ENCODE results near the gene XBP1. TPM values are rescaled to one million over a fixed set of nuclear protein-coding genes. Genes with fewer than 3 reads are reported as not detected.

The XBP1 gene
- total and polyA plus RNA-seq, 10 of the 15 experiments (the other 5 are each of a cell fraction or from before 2014, with no cell fraction given) = 44.5 to 313 (median 149) TPM

DNA sequence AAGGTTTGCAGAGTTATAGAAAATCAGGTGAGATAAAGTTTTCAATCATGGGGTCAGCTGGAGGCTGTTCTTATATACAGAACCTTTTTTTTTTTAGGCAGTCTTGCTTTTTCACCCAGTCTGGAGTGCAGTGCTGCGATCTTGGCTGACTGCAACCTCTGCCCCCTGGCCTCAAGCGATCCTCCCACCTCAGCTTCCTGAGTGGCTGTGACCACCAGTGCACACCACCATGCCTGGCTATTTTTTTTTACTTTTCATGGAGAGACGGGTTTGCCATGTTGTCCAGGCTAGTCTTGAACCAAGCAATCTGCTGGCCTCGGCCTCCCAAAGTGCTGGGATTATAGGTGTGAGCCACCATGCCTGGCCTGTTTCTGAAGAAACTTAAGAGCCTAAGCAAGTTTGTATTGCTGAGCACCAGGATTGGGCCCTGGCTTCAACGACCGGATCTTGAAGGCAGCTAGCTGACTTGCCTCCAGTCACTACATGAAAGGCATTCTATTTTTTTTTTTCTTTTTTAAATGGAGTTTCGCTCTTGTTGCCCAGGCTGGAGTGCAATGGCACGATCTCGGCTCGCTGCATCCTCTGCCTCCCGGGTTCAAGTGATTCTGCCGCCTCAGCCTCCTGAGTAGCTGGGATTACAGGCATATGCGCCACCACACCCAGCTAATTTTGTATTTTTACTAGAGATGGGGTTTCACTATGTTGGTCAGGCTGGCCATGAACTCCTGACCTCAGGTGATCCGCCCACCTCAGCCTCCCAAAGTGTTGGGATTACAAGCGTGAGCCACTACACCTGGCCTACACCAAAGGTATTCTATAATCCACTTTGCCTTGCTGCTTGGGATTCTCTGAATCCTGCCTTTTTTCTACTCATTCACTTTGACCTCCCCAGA is 7.6 kb downstream of the XBP1 start (continued):
- TF ChIP-seq ZNF24 (IDR thresholded peaks at IDR 0.05) (no peak), BHLHE40 (IDR thresholded peaks at IDR 0.05; ENCODE audit: borderline replicate concordance in 1 of 2, low read depth in 2 of 2, low read length in 1 of 2) (peak in 1 of 2 experiments; percentile 42; a peak in 2 of 4 replicates), NR2F1 (conservative IDR thresholded peaks at IDR 0.05) (peak; percentile 21)

DNA sequence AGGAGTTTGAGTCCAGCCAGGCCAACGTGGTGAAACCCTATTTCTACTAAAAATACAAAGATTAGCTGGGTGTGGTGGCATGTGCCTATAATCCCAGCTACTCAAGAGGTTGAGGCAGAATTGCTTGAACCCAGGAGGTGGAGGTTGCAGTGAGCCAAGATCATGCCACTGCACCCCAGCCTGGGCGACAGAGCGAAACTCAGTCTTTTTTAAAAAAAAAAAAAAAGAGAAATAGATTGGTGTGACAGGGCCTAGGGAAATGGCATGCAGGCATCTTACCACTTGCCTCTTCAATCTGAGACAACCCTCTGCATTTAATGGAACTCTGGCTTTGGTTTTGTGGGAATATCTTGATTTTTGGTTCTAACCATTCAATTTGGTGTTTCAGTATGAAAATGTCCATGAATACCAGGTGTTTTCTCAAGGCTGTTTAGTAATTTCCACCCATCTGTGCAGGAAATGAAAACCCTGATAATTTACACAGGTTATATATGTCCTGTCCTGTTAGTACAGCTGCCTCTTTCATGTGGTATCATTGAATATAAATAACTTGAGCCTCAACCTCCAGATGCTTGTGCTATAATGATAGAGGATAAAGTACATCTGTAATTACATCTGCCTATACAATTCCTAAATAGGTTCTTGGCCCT is 8.4 kb downstream of the XBP1 start:
- ChIA-PET RAD21 (ENCODE audit: unreplicated experiment) (interaction anchor here (1.3 to 7.6 kb wide), 6 partner anchors 9 to 191 kb away, joined by 3 to 69 read pairs (median 6); partner anchors contain the start of gene XBP1), POLR2A (interaction anchor here (0.7 to 5.7 kb wide), 5 partner anchors 9 to 35 kb away, joined by 3 to 31 read pairs (median 4); partner anchors contain the start of gene XBP1), SMC1A (ENCODE audit: uncharacterized antibody, unreplicated experiment) (interaction anchor here (0.7 to 10.7 kb wide), 9 partner anchors 11 to 249 kb away, joined by 3 to 95 read pairs (median 5); no protein-coding TSS in a partner anchor), CTCF (interaction anchor here (0.7 to 10.4 kb wide), 9 partner anchors 15 to 249 kb away, joined by 3 to 126 read pairs (median 16); partner anchors contain the start of gene CCDC117)
- FAIRE-seq (peak; percentile 84), DNase-seq (ENCODE audit: low read depth, low spot score) (peak; percentile 80), ATAC-seq (peak; percentile 77)
- peak overlapping the region; percentile 64 for H3K27ac ChIP-seq (ENCODE audit: control insufficient read depth, insufficient read depth)
- 2% methylated on average over 3 of the region's 3 CpGs for WGBS (ENCODE audit: insufficient coverage, insufficient replicate concordance, low lambda C conversion rate, missing lambda C conversion rate)
- H3K27me3 ChIP-seq (replicated peaks in 1 of 2; ENCODE audit: control insufficient read depth in 2 of 2, insufficient read depth in 2 of 2, low read length in 1 of 2) = no peaks in the 10 kb centered on the region
- peaks cover 46% of the 10 kb centered on the region for H3K4me1 ChIP-seq (ENCODE audit: control insufficient read depth, insufficient read depth, low read length)
- H3K9me3 ChIP-seq (replicated peaks; ENCODE audit: control insufficient read depth, insufficient read depth, low read length) = no peaks in the 10 kb centered on the region
- H3K79me2 ChIP-seq (ENCODE audit: control insufficient read depth, insufficient read depth, low read length) = peaks cover 22% of the 10 kb centered on the region
- no peak overlapping the region for H3K4me3 ChIP-seq
- in situ Hi-C loops (cut with MboI) (no loop called here), intact Hi-C loops (cut with micrococcal nuclease; ENCODE audit: unreplicated experiment) (loop anchor here (5.0 to 10.0 kb wide), 2 partner anchors 50 to 117 kb away; partner anchors contain the start of genes CHEK2, HSCB and TTC28)
- H2AFZ ChIP-seq (ENCODE audit: control insufficient read depth, low read depth, low read length) = no peak overlapping the region
- peak overlapping the region; percentile 40; the same call in 1 of the 2 replicates for H3K4me2 ChIP-seq (ENCODE audit: control insufficient read depth, insufficient read depth)
- no peaks in the 10 kb centered on the region for H4K20me1 ChIP-seq (ENCODE audit: control insufficient read depth, insufficient read depth)
- H3K9ac ChIP-seq (ENCODE audit: control insufficient read depth, insufficient read depth, low read length) = peak overlapping the region; percentile 1; the same call in 1 of the 2 replicates
- H3K36me3 ChIP-seq (ENCODE audit: control insufficient read depth in 2 of 2, insufficient read depth in 2 of 2, low read length in 1 of 2) = peaks cover 8 to 25% of the 10 kb centered on the region in 2 experiments
- BruUV-seq (replicated peaks) = no TSS peak
- TF ChIP-seq RCOR1 (conservative IDR thresholded peaks at IDR 0.05; ENCODE audit: low read depth, low read length) = no peak
- peak; percentile 78 for TF ChIP-seq DPF2 (IDR thresholded peaks at IDR 0.05)
- TF ChIP-seq ZNF274 (IDR thresholded peaks at IDR 0.05; ENCODE audit: insufficient read depth, insufficient read length) = no peak
- TF ChIP-seq KAT2A (conservative IDR thresholded peaks at IDR 0.05; ENCODE audit: control insufficient read depth, low read depth, low read length) = no peak
- no peak for TF ChIP-seq SMAD1 (IDR thresholded peaks at IDR 0.05; ENCODE audit: low read depth, partially characterized antibody)
- no peak for TF ChIP-seq ZBTB40 (IDR thresholded peaks at IDR 0.05; ENCODE audit: borderline replicate concordance)
- TF ChIP-seq ETV6 (conservative IDR thresholded peaks at IDR 0.05 in 1 of 2, IDR thresholded peaks at IDR 0.05 in 1 of 2; ENCODE audit: borderline replicate concordance in 1 of 2, low read depth in 1 of 2) = peak in 1 of 2 experiments; percentile 94; a peak in 2 of 4 replicates
- TF ChIP-seq MTA2 (IDR thresholded peaks at IDR 0.05; ENCODE audit: low read depth) = peak; percentile 89
- TF ChIP-seq E4F1 (IDR thresholded peaks at IDR 0.05; ENCODE audit: borderline replicate concordance, partially characterized antibody) = no peak

Measured in GM12878 (cell line).